NCI-H446 (cell line): Measurements from ENCODE around the gene C16orf89.

ENCODE experiments used
- DNase-seq, 2 experiments: peaks; one replicate each; lab custom pipeline; 2025; lab: John Stamatoyannopoulos, UW

The C16orf89 gene

DNA sequence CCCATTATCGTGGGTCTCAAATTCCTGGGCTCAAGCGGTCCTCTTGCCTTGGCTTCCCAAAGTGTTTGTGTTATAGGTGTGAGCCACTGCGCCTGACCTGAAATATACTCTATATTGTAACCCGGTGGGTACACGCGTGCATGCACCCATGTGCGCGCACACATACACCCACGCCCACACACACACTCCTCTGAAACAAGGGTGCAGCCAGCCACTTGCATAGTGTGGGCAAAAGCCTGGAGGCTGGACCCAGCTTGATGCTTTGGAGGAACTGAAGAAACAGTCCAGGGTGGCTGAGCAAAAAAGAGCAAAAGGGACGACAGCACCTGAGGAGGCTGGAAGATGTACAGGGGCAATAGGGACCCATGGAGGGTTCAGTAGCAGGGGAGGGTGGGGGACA, 61.9 kb downstream of the C16orf89 start:
- DNase-seq = no peak

DNA sequence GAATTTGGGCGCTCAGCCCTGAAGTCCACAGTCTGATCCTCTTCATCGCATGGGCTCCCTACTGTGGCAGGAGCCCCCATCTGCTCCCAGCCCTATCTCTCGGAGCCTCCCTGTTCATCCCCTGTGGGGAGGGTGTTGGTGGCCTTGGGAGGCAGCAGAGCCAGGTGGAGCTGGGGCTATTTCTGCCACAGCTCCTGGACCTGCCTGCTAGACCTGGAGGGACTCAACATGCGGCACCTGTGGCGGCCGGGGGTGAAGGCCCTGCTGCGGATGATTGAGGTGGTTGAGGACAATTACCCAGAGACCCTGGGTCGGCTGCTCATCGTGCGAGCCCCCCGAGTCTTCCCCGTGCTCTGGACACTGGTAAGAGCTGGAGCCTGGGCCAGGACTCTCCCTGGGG, 62.5 kb downstream of the C16orf89 start:
- DNase-seq = no peak

DNA sequence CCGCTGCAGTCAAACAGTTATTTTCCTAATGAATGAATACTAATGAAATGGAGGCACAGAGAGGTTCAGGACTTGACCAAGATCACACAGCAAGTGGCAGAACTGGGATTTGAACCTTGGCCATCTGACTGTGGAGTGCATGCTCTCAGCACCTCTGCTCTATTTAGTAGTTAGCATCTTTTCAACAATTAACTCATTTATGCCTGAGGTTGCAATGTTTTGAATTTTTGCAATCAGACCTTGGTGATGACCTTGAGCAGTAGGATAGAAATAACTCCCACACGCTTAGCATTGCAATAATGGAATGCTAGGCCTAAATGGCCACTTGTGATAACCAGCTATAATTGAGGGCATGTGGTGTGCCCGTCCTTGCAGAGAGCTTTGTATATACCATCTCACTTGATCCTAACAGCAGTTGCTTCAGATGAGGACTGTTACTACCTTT, 63.0 kb downstream of the C16orf89 start:
- DNase-seq = no peak

DNA sequence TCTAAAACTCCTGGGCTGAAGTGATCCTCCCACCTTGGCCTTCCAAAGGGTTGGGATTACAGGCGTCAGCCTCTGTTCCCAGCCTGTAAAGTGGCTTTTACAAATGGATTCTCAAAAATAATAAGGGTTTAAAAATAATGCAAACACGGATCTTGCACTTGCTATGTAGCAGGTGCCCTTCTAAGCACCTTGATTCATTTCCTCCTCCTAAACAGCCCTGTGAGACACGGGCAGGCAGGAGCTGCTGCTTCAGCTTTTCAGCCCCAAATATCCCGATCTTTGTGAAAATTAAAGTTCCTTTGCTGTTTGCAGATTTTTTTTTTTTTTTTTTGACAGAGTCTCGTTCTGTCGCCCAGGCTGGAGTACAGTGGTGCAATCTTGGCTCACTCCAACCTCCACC, 63.8 kb downstream of the C16orf89 start:
- DNase-seq = no peak

DNA sequence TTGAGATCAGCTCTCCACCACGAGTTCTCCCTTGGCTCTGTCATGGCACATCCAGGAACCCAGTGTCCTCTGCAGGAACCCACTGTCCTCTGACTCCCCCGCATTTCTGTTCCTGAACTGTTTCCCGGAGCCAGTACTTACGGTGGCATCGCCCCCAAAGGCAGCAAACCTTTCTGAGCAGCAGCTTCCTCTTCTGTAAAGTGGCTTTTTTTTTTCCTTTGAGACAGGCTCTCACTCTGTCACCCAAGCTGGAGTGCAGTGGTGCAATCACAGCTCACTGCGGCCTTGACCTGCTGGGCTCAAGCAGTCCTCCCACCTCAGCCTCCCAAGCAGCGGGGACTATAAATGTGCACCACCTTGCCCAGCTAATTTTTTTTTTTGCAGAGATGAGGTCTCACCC, 64.2 kb downstream of the C16orf89 start:
- DNase-seq = no peak

DNA sequence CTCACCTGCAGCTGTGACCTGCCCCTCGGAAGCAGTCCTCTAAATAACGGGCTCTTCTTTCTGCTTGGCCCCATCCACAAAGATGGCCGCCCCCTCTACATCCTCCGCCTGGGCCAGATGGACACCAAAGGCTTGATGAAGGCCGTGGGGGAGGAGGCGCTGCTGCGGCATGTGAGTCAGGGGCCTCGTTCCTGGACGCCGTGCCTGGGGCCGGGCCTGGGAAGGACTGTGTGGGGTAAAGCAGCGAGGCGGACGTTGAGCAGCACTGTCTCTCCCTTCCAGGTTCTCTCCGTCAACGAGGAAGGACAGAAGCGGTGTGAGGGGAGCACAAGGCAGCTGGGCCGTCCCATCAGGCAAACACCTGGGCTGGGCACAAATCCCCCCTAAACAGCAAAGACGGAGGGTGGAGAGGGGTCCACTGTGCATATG, 65.2 kb downstream of the C16orf89 start:
- no peak for DNase-seq

DNA sequence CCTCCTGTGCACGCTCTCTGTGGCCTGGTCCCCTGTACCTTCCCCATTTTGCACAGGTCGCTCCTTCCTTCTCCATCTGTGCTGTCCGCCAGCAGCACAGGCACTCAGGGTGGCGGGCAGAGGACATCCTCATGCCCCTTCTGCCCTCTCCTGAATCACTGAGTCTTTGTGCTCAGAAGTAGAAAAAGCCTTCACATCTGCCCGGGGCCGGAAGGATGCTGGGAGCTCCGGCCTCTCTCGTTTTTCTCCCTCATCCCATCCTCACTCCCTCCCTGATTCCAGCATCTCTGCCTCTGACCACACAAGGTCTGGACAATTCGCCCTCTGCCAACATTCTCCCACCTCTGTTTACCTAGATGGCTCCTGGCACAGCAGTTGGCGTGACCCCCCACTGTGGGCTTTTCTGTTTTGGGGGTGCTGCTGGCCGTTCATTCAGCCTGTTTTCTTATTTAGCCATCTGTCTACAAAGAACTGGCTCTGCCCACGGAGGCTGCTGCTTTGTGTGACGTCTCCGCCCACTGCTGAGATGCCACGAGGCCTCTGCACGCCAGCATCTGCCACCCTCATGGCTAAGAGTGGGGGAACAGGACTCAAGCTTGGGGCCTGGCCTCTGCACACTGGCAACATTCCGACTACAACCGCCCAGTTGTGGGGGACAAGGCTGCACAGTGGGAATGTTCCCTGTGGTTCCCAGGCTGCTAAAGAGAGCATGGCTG, 70.9 kb downstream of the C16orf89 start:
- no peak for DNase-seq
